HepG2 (cell line): Measurements from ENCODE around the gene CBL. TPM values are rescaled to one million over a fixed set of nuclear protein-coding genes. Genes with fewer than 3 reads are reported as not detected.

Experiments used
- ATAC-seq: fragments of 200-7000 bp; cut with Tn5 transposase; 3 replicates; pipeline ENCODE4 v1.9.1; 2020; ENCODE audit warnings: mild to moderate bottlenecking, moderate library complexity
- BruUV-seq: library from RNA; stranded (reverse); fragments of 400-500 nt; replicated peaks from 2 replicates; lab custom pipeline; 2021; lab: Mats Ljungman, UMichigan
- CTCF ChIA-PET: fragments of 300-600 bp; formaldehyde crosslinking; extraction: SDS; loops from one replicate; lab custom pipeline; 2021; ENCODE audit warnings: low total read pairs, inconsistent platforms, low intra/inter-chr PET ratio; lab: Yijun Ruan, JAX
- POLR2A ChIA-PET: fragments of 350-600 bp; sonication (Branson Sonifier 250); formaldehyde crosslinking; loops from one replicate; lab custom pipeline; 2020; ENCODE audit warnings: antibody characterized with exemption, inconsistent platforms; lab: Yijun Ruan, JAX
- DNase-seq: peaks from one replicate; pipeline ENCODE4 v3.0.0-alpha.2; 2015; ENCODE audit warnings: low spot score
- FAIRE-seq: peaks from 3 replicates; lab custom pipeline; 2011; peaks lifted over from hg19 to GRCh38; lab: Jason Lieb, UNC
- H2AFZ ChIP-seq: one replicate; pipeline ENCODE4 v1.6.1; 2011; ENCODE audit warnings: low read length, inconsistent platforms
- H3K27ac ChIP-seq: fragments of 300-600 bp; 3 replicates; pipeline ENCODE4 v1.8.0; 2011; ENCODE audit warnings: mixed run types, mild to moderate bottlenecking, mixed read lengths, low read length, inconsistent platforms; ENCODE audit not compliant: insufficient read depth; ENCODE audit errors: extremely low read length
- H3K27me3 ChIP-seq, 2 experiments: fragments of 200-600 bp in 1 of 2; 2 replicates in 1 of 2; 3 replicates in 1 of 2; pipeline versions ENCODE4 v1.6.0 to v1.8.0; 2011; ENCODE audit warnings: low read length in 2 of 2, mild to moderate bottlenecking in 2 of 2, moderate library complexity in 2 of 2, inconsistent platforms in 1 of 2; ENCODE audit not compliant: insufficient read depth in 2 of 2, control insufficient read depth in 1 of 2
- H3K36me3 ChIP-seq, 2 experiments: fragments of 200-600 bp in 1 of 2; replicated peaks in 1 of 2; 2 replicates in 1 of 2; 3 replicates in 1 of 2; pipeline versions ENCODE4 v1.5.1 to v1.8.0; 2011; ENCODE audit warnings: low read length in 2 of 2, inconsistent platforms in 1 of 2; ENCODE audit not compliant: insufficient read depth in 2 of 2, control insufficient read depth in 1 of 2
- H3K4me1 ChIP-seq: 2 replicates; pipeline ENCODE4 v1.5.1; 2012; ENCODE audit warnings: low read length, inconsistent platforms; ENCODE audit not compliant: insufficient read depth
- H3K4me2 ChIP-seq: 2 replicates; pipeline ENCODE4 v1.6.0; 2011; ENCODE audit warnings: low read depth, low read length, inconsistent platforms
- H3K4me3 ChIP-seq, 3 experiments: fragments of 200-600 bp in 1 of 3; sonication (generic), shearing (Covaris generic) in 1 of 3; replicated peaks in 1 of 3; 2 replicates each; pipeline ENCODE4 v1.5.1; 2011 to 2016; ENCODE audit warnings: low read length in 3 of 3, inconsistent platforms in 2 of 3, low read depth in 2 of 3, mild to moderate bottlenecking in 2 of 3, control low read depth in 1 of 3, mixed read lengths in 1 of 3; ENCODE audit not compliant: insufficient read depth in 1 of 3
- H3K79me2 ChIP-seq: one replicate; pipeline ENCODE4 v1.6.1; 2011; ENCODE audit warnings: low read length, inconsistent platforms; ENCODE audit not compliant: insufficient read depth
- H3K9ac ChIP-seq: 2 replicates; pipeline ENCODE4 v1.6.0; 2011; ENCODE audit warnings: mild to moderate bottlenecking, low read depth, low read length, inconsistent platforms; ENCODE audit not compliant: insufficient read depth
- H3K9me3 ChIP-seq: 2 replicates; pipeline ENCODE4 v1.5.1; 2012; ENCODE audit warnings: mild to moderate bottlenecking, low read length
- H4K20me1 ChIP-seq: 2 replicates; pipeline ENCODE4 v1.6.0; 2011; ENCODE audit warnings: inconsistent platforms, mild to moderate bottlenecking, low read length, moderate library complexity; ENCODE audit not compliant: insufficient read depth
- RARA ChIP-seq: IDR thresholded peaks from 2 replicates; pipeline ENCODE4 v1.6.1; 2016; ENCODE audit warnings: missing genetic modification reagents, missing compliant biosample characterization
- ZNF34 ChIP-seq: sonication (generic); formaldehyde crosslinking; IDR thresholded peaks from 2 replicates; pipeline ENCODE4 v1.4.0; 2020; ENCODE audit warnings: mild to moderate bottlenecking, missing genetic modification reagents, borderline replicate concordance
- ZNF674 ChIP-seq: sonication (generic); formaldehyde crosslinking; IDR thresholded peaks from 2 replicates; pipeline ENCODE4 v1.5.0; 2020; ENCODE audit warnings: low read depth, mild to moderate bottlenecking, missing genetic modification reagents
- ZNF687 ChIP-seq: sonication (generic); formaldehyde crosslinking; IDR thresholded peaks from 2 replicates; pipeline ENCODE4 v1.5.1; 2020; ENCODE audit warnings: mild to moderate bottlenecking, missing genetic modification reagents, moderate library complexity
- ZSCAN30 ChIP-seq: sonication (generic); formaldehyde crosslinking; IDR thresholded peaks from 2 replicates; pipeline ENCODE4 v1.5.0; 2020; ENCODE audit warnings: mild to moderate bottlenecking, missing genetic modification reagents
- WGBS: methylation state at CpG from one replicate; pipeline ENCODE4 v1.1.6; 2017; ENCODE audit warnings: low lambda C conversion rate; 5-methylcytosine and 5-hydroxymethylcytosine counted together
- in situ Hi-C: cut with HindIII; loops from 2 replicates; pipeline ENCODE4 v1.10.0; 2017; ENCODE audit warnings: low pct_unique_long_range_greater_than_20kb; ENCODE audit not compliant: extremely low pct_ligation_motif_present
- intact Hi-C: fragments of 100-400 bp; cut with micrococcal nuclease; formaldehyde crosslinking; loops from one replicate; pipeline ENCODE4 v1.10.0; 2022; ENCODE audit not compliant: unreplicated experiment
- polyA plus RNA-seq, 8 experiments: library from polyadenylated mRNA; depleted of rRNA in 3 of 8; stranded (reverse) in 7 of 8; unstranded in 1 of 8; fragments of >200 nt; fragmentation: Illumina TruSeq in 4 of 8; extraction: Trizol in 4 of 8; gene quantifications; 2 replicates each; pipeline versions ENCODE4 v1.2.1 to v1.2.3, GENCODE V29; 2011 to 2016; ENCODE audit warnings: low read depth in 4 of 8, missing spikeins in 1 of 8, mixed read lengths in 1 of 8; ENCODE audit not compliant: insufficient read depth in 1 of 8
- total RNA-seq, 5 experiments: library from RNA; depleted of rRNA; stranded (reverse); fragments of >200 nt; fragmentation: Illumina TruSeq; extraction: Trizol; gene quantifications; 2 replicates each; pipeline ENCODE4 v1.2.3, GENCODE V29; 2016; ENCODE audit warnings: low read depth in 1 of 5

The CBL gene
- total and polyA plus RNA-seq, 2 of the 13 experiments (the other 11 are each of a cell fraction or from before 2014, with no cell fraction given): 6.6 to 7.4 TPM

DNA sequence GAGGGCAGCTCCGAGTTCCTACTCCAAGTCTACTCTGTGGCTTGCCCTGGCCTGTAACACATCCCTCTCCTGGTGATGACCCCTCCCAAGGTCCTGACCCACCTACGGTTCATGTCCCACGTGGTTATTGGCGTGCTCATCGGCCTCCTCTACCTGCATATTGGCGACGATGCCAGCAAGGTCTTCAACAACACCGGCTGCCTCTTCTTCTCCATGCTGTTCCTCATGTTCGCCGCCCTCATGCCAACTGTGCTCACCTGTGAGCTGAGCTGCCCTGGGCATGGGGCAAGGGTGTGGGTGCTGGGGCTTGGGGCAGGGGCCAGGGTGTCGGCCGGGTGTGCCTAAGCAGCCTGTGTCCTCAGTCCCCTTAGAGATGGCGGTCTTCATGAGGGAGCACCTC lies 47.7 kb upstream of the CBL start:
- no peaks in the 10 kb centered on the region for H4K20me1 ChIP-seq
- H3K9ac ChIP-seq: no peak overlapping the region
- no peak for DNase-seq
- no peak overlapping the region for H2AFZ ChIP-seq
- peaks cover 18 to 63% of the 10 kb centered on the region in 2 experiments for H3K27me3 ChIP-seq
- POLR2A ChIA-PET: interaction anchor here (1.7 kb wide), 1 partner anchor 11 kb away, joined by 4 read pairs; no protein-coding TSS in a partner anchor
- no peaks in the 10 kb centered on the region for H3K36me3 ChIP-seq
- H3K79me2 ChIP-seq: no peaks in the 10 kb centered on the region
- in situ Hi-C loops: no loop called here
- 61% methylated on average over 12 of the region's 13 CpGs for WGBS
- H3K4me1 ChIP-seq: 0 out of 2 replicates have a peak, but pooled peaks cover 4% of the 10 kb centered on the region
- no peak overlapping the region for H3K4me3 ChIP-seq
- no peak overlapping the region for H3K27ac ChIP-seq
- no peak overlapping the region for H3K4me2 ChIP-seq
- no TSS peak for BruUV-seq
- no peak for ATAC-seq
- H3K9me3 ChIP-seq: no peaks in the 10 kb centered on the region
- no peak for TF ChIP-seq ZSCAN30 (CRISPR knock-in tag)
- TF ChIP-seq ZNF34: no peak
- no peak for TF ChIP-seq RARA (CRISPR knock-in tag)
- no peak for TF ChIP-seq ZNF674 (CRISPR knock-in tag)
- no peak for TF ChIP-seq ZNF687 (CRISPR knock-in tag)
- TF ChIP-seq, all 625 proteins: peak for 0
- FAIRE-seq: no peak
- CTCF ChIA-PET: no interaction called here
- intact Hi-C loops: no loop called here
